NT2/D1 (cell line): ENCODE measurements around the gene DNM3.

ENCODE experiments used
- YY1 ChIP-seq: IDR thresholded peaks from 2 replicates; pipeline ENCODE4 v1.6.1; 2011; ENCODE audit not compliant: insufficient read length, insufficient read depth
- ZNF274 ChIP-seq: IDR thresholded peaks from 2 replicates; pipeline ENCODE4 v1.6.1; 2011; ENCODE audit warnings: mild to moderate bottlenecking, low read depth, low read length

DNA sequence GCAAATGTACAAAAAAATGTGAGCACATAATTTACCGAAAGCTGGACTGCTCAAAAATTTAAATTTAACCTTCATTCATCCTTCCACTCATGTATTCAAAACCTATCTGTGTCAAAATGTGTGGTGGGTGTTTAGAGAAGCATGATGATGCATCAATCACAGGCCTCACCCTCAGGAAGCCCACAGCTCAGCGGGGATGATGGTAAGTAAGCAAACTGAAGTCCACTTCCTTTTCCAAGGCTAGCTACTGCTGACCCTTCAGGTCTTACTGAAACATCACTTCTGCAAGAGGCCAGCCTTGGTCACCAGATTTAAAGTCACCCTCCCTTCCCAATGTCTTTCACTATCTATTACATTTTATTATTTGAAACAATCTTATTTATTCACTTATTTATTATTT is 254.5 kb downstream of the DNM3 start:
- TF ChIP-seq ZNF274 (no peak), YY1 (no peak)
